Stimulated activated CD8-positive, alpha-beta memory T cell treated with anti-CD3 and anti-CD28 coated beads, Interleukin-4, amount 100 ng/mL, for 4 hours (primary cell): ENCODE data around the gene G6PC3.
A peak's percentile ranks its signal among the peaks of the same experiment; 100 is the strongest.
"Not testable (repeated sequence)": the region's sequence is repeated elsewhere in the genome, so short reads cannot be mapped to it uniquely, and the experiment has no call there.

Experiments used
- DNase-seq, 2 donors: peaks; one replicate each; pipeline ENCODE4 v3.0.0-alpha.2; 2020; ENCODE audit warnings: low read depth in 2 of 2, low spot score in 1 of 2

The G6PC3 gene

GRCh38 chr17:44105941-44106340, 35.4 kb downstream of the G6PC3 start:
- no peak for DNase-seq

- DNase-seq = no peak
These were observed 36.3 kb downstream of the G6PC3 start for GRCh38 chr17:44106801-44107200.

- DNase-seq = no peak
These were observed 38.1 kb downstream of the G6PC3 start for GRCh38 chr17:44108440-44109311.

- no peak for DNase-seq
These were observed 38.7 kb downstream of the G6PC3 start for GRCh38 chr17:44109312-44109630.

- no peak for DNase-seq
These were observed 39.6 kb downstream of the G6PC3 start for GRCh38 chr17:44110011-44110686.

DNA sequence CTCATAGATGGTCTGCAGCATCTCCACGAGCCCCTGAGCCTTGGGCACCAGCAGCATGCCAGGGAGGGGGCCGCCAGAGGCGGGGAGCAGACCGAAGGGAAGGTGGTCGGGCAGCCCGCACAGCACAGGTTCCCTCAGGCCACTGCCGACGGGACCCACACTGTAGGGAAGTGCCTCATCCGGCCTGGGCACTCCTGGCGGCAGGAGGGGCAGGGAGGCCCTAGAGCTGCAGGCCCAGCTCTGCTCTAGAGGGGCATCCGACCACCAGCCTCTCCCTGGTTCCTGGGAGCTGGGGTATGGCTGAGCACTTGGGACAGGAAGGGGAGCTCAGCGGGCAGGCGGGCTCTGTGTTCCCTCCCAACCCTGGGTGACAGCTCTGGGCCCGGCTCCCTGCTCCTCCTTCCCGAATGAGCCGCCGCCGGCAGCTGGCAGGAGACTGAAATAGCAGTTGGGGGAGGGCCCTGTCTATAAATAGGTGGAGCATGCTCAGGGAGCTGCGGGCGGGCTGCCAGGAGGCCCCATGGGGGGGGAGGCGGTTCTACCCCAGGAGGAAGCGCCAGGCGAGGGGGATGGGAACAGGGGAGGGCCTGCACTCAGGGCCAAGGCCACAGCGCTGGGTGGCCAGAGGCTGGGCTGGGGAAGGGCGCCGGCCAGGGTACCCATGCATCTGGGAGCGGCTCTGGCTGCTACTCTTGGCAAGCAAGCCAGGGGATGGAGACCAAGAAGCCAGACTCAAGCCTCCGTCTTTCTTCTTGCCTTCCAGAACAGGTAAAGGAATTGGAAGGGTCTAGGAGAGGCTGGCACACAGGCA, 40.5 kb downstream of the G6PC3 start:
- DNase-seq = peak in 1 of 2 donors; percentile 18

GRCh38 chr17:44111777-44112176, 41.2 kb downstream of the G6PC3 start:
- no peak for DNase-seq

DNA sequence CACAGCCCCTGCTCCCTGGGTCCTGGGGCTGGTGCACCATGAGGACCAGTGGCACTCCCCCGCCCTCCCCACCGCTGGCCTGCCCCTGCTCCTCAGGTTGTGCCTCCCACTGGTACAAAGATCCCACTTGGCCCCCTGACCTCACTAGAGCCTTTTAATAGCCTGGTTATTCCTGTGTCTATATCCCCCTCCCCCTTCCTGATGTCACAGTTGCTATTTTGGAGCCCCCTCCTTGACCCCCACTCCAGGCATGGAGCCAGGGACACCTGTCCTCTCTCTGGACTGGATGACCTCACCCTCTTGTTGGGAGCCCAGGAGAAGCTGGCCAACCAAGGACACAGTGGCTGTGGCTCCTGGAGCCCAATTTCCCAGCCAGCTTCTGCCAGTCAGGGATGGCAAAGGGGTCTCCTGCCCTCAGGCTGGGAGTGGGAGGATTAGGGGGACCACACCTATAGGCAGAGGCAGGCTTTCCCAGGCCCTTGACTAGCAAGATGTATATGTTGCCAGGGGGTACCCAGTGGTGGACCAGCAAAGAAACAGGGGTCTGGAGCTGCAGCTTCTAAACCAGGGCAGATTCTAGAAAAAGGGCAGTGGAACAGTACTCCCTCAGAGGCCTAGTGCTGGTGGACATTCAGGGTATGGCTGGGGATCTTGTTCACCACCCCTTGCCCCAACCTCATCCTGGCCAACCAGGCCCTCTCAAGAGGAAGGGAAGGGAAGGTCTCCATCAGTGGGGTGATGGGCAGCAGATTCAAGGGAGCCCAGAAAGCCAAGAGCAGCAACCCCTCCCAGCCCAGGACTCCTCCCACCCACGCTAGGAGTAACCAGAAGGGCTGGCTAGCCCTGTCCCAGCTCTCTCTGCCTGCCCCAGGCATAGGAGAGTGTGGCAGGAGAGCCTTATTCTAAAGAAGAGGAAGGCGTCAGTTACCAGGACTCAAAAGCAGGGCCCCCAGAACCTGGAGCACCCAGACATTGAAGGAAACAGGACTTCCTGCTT, 42.0 kb downstream of the G6PC3 start:
- DNase-seq = no peak

DNA sequence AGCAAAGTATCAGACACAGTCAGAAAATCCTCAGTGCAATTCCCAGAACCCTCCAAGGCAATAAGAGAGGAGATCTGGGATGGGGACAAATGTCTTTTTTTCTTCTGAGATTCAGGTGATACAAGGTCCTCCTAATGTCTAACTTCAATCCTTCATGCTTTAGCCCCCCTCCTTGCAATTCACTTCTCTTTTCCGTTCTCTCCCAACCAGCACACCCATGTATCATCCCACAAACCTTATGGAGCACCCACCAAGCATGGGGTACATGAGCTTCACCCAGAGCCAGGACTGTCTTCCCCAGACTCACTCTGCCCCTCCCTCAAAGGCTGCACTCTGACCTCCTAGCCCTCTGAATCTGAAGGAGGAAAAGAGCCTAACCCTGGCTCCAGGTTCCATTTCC, 42.8 kb downstream of the G6PC3 start:
- no peak for DNase-seq

DNA sequence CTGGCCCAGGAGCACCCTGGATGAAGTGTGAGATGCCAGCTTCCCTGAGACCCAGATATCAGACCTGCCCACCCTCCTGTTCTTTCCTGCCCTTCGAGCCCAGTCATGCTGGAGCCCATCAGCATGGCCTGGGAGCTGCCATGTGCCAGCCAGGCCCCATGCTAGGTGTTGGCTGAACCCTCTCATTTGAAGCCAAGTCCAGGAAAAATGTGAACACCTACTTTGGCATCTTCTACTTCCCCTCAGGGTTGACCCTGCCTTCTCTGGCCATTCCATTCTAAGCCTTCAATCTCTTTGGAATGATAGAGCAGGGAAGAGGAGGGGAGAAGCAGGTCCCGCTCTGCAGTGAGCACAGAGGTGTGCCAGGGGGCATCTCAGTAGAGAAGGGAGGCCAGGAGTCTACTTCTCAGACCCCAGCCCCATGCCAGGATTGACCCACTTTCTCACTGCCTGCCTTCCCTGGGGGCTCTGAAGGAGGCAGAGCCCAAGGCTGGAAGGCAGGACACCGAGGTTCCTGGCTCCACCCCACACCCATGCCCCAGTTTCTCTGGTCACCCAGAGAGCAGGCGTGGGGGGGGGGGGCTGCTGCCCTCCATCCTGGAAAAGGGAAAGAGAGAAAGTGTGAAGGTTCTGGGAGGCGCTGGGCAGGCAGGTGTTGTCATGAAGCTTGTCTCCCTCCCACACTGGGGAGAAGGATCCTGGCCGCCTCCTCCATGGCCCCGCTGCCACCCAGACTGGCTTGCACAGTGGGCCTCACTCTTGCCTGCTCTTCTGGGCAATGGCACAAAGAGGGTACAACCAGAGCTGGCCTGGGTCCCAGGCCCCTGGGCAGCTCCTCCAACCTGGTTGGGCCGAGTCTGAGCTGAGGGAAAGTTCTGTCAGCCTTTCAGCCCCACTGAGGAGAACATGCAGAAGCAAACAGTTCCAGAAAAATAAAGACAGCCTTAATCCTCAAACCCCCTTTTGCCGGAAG, 43.6 kb downstream of the G6PC3 start:
- no peak for DNase-seq

DNA sequence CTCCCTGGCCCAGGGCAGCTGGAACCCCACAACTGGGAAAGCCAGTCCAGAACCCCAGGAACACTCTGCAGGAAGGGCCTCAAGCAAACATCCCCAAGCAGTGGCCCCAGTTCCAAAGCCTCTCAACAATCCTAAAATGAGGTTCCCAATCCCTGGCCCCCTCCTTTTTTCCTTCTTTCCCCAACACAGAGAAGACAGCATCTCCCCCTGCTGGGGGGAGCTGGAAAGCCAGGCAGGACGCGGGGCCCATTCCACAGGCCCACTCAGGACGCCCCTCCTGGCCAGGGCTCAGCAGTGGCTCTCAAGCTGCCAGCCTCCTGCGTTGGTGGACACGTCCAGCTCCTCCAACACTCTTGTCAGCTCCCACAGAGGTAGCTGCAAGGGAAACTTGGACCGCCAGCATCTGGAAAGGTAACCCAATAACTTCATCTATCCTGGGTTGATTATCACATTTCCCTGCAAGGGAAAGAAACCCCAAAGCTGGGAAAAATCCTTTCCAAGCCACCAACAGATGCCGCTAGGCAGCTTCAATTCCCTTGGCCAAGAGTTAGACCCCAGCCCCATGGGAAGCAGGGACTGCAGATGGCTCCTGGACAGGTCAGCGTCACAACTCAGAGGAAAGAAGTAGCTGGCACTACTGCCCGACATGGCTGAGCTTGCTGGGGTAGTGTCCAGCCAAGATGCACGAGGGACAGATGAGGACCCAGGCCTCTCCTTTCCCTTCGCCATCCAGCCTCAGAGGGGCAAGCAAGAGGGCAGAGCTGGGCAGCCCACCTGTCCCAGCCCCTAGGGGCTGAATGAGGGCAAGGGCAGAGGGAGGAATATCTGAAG, 45.3 kb downstream of the G6PC3 start:
- DNase-seq = no peak

DNA sequence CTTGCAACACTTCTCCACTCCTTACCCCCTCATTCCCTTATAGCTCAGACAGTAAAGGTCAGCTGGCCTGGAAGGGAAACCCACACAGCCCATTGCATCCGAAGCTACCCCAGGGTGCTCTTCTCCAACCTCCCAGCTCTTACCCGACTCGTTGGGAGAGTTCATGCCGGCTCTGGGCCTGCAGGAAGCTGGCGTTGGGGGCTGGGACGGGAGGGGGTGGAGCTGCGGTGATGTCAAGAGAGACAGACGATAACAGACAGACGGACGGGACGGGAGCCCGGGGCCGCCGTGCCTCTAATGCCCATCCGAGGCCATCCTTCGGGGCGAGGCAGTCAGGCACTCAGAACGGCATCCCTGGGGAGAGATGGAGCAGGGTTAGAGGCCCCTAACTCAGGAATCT, 46.8 kb downstream of the G6PC3 start:
- no peak for DNase-seq

GRCh38 chr17:44118427-44119050, 48.0 kb downstream of the G6PC3 start:
- no peak for DNase-seq

DNA sequence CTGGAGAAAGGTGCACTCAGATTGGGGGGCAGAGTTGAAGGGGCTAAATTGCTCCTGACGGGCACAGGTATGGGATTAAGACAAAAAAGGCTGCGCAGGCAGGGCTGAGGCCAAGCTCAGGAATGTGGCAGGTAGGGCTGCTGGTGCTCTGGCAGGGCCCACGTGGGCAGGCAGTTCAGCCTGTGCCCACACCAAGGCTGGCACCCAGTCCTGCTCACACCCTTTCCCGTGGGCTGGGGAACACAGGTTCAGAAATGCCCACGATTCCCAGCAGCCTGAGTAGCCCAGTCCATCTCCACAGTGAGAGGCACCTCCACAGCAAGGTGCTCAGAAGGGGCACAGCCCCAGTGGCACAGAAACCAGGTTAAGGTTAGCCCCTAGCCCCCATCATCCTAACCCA, 48.5 kb downstream of the G6PC3 start:
- no peak for DNase-seq

DNA sequence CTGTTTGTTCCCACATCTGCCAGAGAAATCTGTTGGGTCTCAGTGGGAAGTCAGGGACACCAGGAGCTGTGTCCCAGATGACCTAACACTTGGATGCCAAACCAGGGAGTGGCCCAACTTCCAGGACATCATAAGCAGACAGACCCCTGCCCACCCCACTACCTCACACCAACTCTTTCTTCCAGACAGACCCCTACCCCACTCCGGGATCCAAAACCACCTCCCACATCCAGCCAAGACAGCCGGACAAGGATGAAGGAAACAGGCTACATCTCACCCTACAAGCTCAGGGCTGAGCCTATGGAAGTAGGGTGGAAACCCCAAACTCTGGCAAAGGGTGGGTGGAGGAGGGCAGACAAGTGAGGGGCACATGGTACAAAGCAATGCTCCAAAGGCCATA, 49.3 kb downstream of the G6PC3 start:
- no peak for DNase-seq

DNA sequence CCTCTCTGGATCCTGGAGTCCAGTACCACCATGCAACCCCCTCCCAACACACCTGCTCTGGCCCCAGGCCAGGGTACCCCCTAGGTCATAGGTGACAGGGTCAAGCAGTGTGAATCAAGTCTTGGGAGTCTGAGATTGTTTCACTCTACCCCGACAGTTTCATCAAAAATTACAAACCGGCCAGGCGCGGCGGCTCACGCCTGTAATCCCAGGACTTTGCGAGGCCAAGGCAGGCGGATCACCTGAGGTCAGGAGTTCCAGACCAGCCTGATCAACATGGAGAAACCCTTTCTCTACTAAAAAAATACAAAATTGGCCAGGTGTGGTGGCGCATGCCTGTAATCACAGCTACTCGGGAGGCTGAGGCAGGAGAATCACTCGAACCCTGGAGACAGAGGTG, 49.7 kb downstream of the G6PC3 start:
- DNase-seq = not testable (repeated sequence)

DNA sequence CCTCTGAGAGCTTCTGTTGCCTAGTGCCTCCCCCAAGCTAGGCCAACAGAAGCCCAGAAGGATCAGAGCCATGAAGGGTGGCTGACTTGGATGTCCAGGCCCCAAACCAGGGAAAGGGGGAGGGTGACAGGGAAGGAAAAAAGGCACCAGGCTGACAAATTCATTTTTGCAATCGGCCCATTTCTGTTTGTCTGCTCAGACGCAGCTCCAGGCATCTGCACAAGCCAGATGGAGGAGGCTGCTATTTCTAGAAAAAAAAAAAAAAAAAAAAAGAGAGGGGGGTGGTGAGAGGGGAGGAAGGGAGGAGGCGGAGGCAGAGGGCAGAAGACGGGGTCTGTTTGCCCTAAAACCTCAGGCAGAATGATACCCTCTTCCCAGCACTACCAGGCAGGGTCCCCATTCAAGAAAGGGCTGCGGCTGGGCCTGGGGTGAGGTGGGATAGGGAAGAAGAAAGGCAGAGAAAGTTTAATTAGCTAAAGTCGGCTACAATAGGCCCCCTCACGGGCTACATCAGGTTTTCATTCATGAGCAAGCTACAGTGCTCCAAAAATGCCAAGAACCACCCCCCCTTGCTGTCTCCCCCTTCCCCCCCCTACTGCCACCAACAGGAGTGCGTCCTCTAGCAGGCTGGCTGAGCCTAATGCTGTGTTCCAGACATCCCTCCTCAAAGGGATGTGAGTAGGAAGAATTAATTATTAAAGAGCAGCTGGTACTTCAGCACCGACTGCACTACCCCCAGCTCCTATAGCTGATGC, 50.5 kb downstream of the G6PC3 start:
- no peak for DNase-seq
